Thymus (tissue), 11 donors: ENCODE data around the gene LSM14A. TPM values are rescaled to one million over a fixed set of nuclear protein-coding genes. Genes with fewer than 3 reads are reported as not detected.
"Not testable (repeated sequence)": the region's sequence is repeated elsewhere in the genome, so short reads cannot be mapped to it uniquely, and the experiment has no call there.

ENCODE experiments used
- DNase-seq, 9 donors: peaks; one replicate each; pipeline ENCODE4 v3.0.0-alpha.2; 2013; ENCODE audit warnings: low spot score in 9 of 9, low read depth in 6 of 9, missing footprints in 1 of 9
- H3K27ac ChIP-seq, 2 donors: one replicate each; pipeline ENCODE4 v1.5.1; 2013; ENCODE audit warnings: control low read depth in 1 of 2, low read depth in 1 of 2, low read length in 1 of 2, mild to moderate bottlenecking in 1 of 2, moderate library complexity in 1 of 2
- H3K27me3 ChIP-seq, 2 donors: one replicate each; pipeline ENCODE4 v1.5.1; 2013; ENCODE audit warnings: low read length in 1 of 2; ENCODE audit not compliant: control insufficient read depth in 2 of 2, insufficient read depth in 1 of 2
- H3K36me3 ChIP-seq, 2 donors: one replicate each; pipeline ENCODE4 v1.5.1; 2013; ENCODE audit warnings: low read length in 1 of 2, mild to moderate bottlenecking in 1 of 2, moderate library complexity in 1 of 2; ENCODE audit not compliant: control insufficient read depth in 2 of 2, insufficient read depth in 2 of 2
- H3K4me1 ChIP-seq, 2 donors: one replicate each; pipeline ENCODE4 v1.5.1; 2013; ENCODE audit warnings: low read length in 2 of 2; ENCODE audit not compliant: control insufficient read depth in 2 of 2, insufficient read depth in 2 of 2
- H3K4me3 ChIP-seq, 2 donors: one replicate each; pipeline ENCODE4 v1.5.1; 2013; ENCODE audit warnings: low read length in 2 of 2, control low read depth in 1 of 2, mild to moderate bottlenecking in 1 of 2
- H3K9me3 ChIP-seq, 2 donors: one replicate each; pipeline ENCODE4 v1.5.1; 2013; ENCODE audit warnings: low read length in 1 of 2, mild to moderate bottlenecking in 1 of 2; ENCODE audit not compliant: control insufficient read depth in 2 of 2, insufficient read depth in 1 of 2
- WGBS: extraction: QIAGEN DNeasy Blood & Tissue Kit; methylation state at CpG from one replicate; pipeline ENCODE4 v1.1.7; 2013; 5-methylcytosine and 5-hydroxymethylcytosine counted together
- polyA plus RNA-seq: library from polyadenylated mRNA; stranded (reverse); fragments of 200-250 nt; gene quantifications from one replicate; pipeline ENCODE4 v1.2.3, GENCODE V29; 2013
- total RNA-seq: library from RNA; stranded (reverse); fragments of 120-200 nt; gene quantifications from one replicate; pipeline ENCODE4 v1.2.4, GENCODE V29; 2013
- donor health status: healthy.

The LSM14A gene
- total and polyA plus RNA-seq, 2 donors, result 53.3 to 91.2 TPM

DNA sequence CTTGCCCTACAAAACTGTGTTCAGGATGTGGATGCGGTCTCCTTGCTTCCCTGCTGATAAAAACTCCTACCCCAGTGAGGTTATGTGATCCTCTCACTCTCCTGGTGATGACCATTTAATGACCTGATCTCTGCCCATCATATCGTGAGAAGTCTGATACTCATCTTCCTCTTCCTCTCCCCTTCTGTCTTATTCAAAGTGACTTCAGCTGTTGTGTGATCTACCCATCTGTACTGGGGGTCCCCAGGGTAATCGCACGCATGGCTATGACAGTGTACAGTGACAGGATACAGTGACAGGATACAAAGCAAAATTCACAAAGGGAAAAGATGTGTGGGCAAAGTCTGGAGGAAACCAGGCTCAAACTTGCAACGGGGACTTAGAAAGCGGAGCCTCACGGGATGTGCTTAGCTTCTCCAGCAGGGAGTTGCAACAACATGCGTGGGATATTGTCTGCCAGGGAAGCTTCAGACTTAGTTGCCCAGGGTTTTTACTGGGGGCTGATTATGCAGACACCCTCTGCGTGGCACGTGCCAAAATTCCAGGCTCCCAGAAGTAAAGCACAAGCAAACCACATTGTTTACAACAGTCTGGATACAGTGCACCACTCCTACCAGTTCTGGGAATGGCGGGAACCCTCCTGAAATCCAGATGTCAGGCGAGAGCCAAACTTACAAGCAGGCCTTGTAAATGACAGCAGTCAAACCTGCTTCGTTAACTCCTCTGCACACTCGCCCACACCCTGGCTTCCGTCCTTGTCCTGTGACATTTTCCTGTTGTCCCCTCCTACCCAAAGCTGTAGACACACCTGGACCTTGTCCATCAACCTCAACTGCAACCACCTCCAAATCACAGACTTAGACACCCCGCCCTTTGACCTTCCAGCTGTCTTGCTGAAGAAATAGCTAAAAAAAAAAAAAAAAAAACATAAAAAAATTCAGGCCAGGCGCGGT lies 64.0 kb downstream of the LSM14A start:
- WGBS, result 95% methylated on average over 18 of the region's 18 CpGs
- no peak for DNase-seq
- H3K9me3 ChIP-seq, result no peaks in the 10 kb centered on the region
- no peaks in the 10 kb centered on the region for H3K27me3 ChIP-seq
- no peak overlapping the region for H3K27ac ChIP-seq
- no peaks in the 10 kb centered on the region for H3K4me1 ChIP-seq
- H3K4me3 ChIP-seq, result no peak overlapping the region
- no peaks in the 10 kb centered on the region for H3K36me3 ChIP-seq

DNA sequence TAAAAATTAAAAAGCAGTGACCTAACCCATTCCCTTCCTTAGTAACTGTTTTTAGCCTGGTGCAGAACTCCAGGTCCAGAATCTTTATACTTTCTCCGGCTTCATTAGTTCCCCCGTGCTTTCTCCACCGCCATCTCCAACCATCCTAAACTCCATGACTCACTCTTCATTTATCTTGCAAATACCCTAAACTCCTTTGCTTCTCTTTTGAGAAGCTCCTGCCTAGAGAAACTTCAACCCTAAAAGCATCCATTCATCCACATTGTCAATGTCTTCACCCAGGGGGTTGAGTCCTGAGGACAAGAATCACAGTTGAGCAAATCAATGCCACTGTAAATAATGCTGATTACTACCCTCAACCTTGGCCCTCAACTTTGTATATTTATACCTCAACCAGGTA lies 65.0 kb downstream of the LSM14A start:
- Histone ChIP-seq H3K4me3 (no peak overlapping the region), H3K4me1 (no peaks in the 10 kb centered on the region), H3K9me3 (no peaks in the 10 kb centered on the region), H3K36me3 (no peaks in the 10 kb centered on the region), H3K27me3 (no peaks in the 10 kb centered on the region), H3K27ac (no peak overlapping the region)
- no peak for DNase-seq
- WGBS, result 98% methylated on average over 3 of the region's 3 CpGs

DNA sequence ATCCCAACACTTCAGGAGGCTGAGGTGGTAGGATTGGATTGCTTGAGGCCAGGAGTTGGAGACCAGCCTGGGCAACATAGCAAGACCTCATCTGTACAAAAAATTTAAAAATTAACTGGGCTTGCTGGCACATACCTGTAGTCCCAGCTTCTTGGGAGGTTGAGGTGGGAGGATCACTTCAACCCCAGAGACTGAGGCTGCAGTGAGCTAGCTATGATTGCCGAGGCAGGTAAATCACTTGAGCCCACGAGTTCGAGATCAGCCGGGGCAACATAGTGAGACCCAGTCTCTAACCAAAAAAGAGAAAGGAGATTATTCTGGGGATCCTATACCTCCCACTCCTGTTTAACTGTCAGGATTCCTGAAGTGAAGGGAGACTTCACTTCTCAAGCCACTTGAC lies 65.6 kb downstream of the LSM14A start:
- Histone ChIP-seq H3K9me3 (no peaks in the 10 kb centered on the region), H3K4me3 (no peak overlapping the region), H3K27ac (no peak overlapping the region), H3K27me3 (no peaks in the 10 kb centered on the region), H3K4me1 (no peaks in the 10 kb centered on the region), H3K36me3 (no peaks in the 10 kb centered on the region)
- DNase-seq, result no peak
- WGBS, result 98% methylated on average over 4 of the region's 4 CpGs

DNA sequence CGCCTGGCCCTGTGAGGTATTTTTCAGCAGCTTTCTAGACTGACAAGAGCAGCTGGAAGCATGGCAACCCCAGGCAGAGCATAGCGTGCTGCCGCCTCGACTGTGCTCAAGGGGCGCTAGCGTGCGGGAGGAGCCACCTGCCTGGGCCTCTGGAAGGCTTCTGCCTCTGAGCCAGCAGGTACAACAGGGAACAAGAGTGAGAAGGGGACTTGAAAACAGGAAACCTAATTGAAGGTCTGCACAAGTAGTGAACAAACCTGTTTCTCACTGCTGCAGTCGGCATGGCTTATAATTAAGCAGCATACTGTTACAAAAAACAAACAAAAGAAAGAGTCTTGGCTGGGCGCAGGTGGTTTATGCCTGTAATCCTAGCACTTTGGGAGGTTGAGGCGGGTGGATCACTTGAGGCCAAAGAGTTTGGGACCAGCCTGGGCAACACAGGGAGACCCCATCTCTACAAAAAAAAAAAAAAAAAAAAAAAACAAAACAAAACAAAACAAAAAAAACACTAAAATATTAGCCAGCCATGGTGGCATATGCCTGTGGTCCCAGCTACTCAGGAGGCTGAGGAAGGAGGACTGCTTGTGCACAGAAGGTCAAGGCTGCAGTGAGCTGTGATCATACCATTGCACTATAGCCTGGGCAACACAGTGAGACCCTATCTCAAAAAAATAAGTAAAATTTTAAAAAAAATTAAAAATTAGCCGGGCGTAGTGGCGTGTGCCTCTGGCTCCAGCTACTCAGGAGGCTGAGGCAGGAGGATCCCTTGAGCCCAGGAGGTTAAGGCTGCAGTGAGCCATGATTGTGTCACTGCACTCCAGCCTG lies 69.4 kb downstream of the LSM14A start:
- peak in 4 of 9 donors; percentile 23 to 59 (median 42) for DNase-seq
- no peak overlapping the region for H3K4me3 ChIP-seq
- no peaks in the 10 kb centered on the region for H3K27me3 ChIP-seq
- no peaks in the 10 kb centered on the region for H3K36me3 ChIP-seq
- no peaks in the 10 kb centered on the region for H3K4me1 ChIP-seq
- WGBS, result 83% methylated on average over 13 of the region's 13 CpGs
- no peaks in the 10 kb centered on the region for H3K9me3 ChIP-seq
- H3K27ac ChIP-seq, result no peak overlapping the region

DNA sequence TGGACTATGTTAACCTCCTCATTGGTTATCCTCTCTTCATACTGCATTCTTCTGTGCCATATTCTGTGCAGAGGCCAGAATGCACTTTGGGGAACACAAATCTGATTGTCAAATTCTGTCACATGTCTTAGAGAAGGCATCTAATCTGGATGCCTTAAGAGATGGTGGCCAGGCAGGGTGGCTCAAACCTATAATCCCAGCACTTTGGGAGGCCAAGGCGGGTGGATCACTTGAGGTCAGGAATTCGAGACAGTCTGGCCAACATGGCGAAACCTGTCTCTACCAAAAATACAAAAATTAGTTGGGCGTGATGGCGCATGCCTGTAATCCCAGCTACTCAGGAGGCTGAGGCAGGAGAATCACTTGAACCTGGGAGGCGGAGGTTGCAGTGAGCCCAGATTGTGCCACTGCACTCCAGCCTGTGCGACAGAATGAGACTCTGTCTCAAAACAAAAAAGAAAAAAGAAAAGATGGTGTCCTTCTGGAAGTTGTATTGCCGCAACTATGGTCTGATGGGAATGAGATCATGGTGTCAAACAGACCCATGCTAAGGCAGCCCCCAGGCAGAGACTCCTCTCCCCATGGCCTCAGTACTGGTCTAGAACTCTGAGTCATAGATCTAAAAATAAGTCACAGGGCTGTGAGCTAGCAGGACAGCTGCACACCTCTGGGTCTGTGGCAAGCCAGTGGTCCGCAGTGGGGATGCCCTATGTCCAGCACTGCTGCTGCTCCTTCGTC lies 71.0 kb downstream of the LSM14A start:
- not testable (repeated sequence) for H3K4me1 ChIP-seq, H3K9me3 ChIP-seq, DNase-seq, H3K4me3 ChIP-seq, H3K27ac ChIP-seq, H3K27me3 ChIP-seq, H3K36me3 ChIP-seq
- 98% methylated on average over 10 of the region's 10 CpGs for WGBS

DNA sequence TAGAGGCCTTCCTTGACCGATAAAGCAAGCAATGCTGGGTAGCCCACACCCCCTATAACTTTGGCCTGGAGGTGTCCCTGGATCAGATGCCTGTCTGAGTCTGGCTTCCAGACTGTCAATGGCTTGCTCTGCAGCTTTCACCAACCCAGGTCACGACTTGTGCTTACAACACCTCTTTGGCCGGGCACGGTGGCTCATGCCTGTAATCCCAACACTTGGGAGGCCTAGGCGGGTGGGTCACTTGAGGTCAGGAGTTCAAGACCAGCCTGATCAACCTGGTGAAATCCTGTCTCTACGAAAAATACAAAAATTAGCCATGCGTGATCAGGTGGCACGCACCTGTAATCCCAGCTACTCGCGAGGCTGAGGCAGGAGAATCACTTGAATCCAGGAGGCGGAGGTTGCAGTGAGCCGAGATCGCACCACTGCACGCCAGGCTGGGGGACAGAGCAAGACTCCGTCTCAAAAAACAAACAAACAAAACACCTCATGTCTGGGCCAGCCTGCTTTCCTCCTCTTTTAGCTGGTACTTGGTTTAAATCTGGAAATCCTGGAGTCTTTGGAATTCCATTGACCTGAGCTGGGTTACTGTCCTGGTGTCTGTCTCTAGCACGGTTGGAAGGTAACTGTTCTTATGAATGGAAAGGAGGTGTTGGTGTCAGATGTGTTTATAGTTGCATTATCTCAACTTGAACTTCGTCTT lies 71.7 kb downstream of the LSM14A start:
- Histone ChIP-seq H3K9me3 (no peaks in the 10 kb centered on the region), H3K4me3 (no peak overlapping the region), H3K27me3 (no peaks in the 10 kb centered on the region), H3K4me1 (no peaks in the 10 kb centered on the region), H3K27ac (no peak overlapping the region), H3K36me3 (no peaks in the 10 kb centered on the region)
- DNase-seq, result no peak
- 97% methylated on average over 17 of the region's 17 CpGs for WGBS

DNA sequence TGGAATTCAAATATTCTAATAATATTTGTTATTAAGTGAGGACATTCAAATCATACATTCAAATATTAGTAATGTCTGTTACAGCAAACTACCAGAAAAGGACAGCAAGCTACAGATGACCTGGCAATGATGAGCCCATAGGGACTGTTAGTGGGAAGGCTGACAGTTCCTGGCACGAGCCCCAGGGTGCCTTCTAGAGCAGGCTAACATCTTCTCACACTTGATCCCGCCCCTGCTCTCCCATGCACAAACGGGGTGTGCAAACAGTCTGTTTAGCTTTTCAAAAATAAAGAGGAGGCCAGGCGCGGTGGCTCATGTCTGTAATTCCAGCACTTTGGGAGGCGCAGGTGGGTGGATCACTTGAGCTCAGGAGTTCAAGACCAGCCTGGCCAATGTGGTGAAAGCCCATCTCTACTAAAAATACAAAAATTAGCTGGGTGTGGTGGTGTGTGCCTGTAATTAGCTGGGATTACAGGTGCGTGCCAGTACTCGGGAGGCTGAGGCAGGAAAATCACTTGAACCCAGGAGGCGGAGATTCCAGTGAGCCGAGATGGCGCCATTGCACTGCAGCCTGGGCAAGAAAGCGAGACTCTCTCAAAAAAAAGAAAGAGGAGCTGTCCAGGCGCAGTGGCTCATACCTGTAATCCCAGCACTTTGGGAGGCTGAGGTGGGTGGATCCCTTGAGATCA lies 72.5 kb downstream of the LSM14A start:
- no peak for DNase-seq
- no peaks in the 10 kb centered on the region for H3K9me3 ChIP-seq
- no peak overlapping the region for H3K4me3 ChIP-seq
- WGBS, result 96% methylated on average over 13 of the region's 13 CpGs
- H3K27me3 ChIP-seq, result no peaks in the 10 kb centered on the region
- no peak overlapping the region for H3K27ac ChIP-seq
- H3K36me3 ChIP-seq, result no peaks in the 10 kb centered on the region
- H3K4me1 ChIP-seq, result no peaks in the 10 kb centered on the region

DNA sequence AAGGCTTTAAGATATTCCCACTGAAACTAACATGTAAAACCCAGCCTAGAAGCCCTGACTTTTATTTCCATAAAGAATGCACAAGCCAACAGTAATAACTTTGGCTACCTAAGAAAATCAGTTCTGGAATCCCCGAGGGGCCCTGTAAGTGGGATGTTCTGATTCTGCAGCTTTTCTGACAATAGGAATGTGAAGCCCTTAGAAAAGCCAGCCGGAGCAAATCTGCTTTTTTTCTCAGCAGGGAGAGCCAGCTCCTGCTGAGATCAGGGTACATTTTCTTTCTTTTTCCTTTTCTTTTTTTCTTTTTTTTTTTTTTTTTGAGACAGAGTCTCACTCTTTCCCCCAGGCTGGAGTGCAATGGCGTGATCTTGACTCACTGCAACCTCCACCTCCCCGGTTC lies 74.0 kb downstream of the LSM14A start:
- Histone ChIP-seq H3K27me3 (no peaks in the 10 kb centered on the region), H3K36me3 (no peaks in the 10 kb centered on the region), H3K27ac (no peak overlapping the region), H3K9me3 (no peaks in the 10 kb centered on the region), H3K4me3 (no peak overlapping the region), H3K4me1 (no peaks in the 10 kb centered on the region)
- 93% methylated on average over 4 of the region's 4 CpGs for WGBS
- DNase-seq, result no peak
